CD4-positive, alpha-beta T cell (primary cell): ENCODE results near the gene CENPP. TPM values are rescaled to one million over a fixed set of nuclear protein-coding genes. Genes with fewer than 3 reads are reported as not detected.

Source experiments
- ATAC-seq: fragments of 200-7000 bp; cut with Tn5 transposase; one replicate; pipeline ENCODE4 v1.10.0; 2022; ENCODE audit warnings: mild to moderate bottlenecking; ENCODE audit not compliant: poor library complexity
- CTCF ChIA-PET: fragments of 350-600 bp; sonication (Branson Sonifier 250); formaldehyde crosslinking; loops from one replicate; lab custom pipeline; 2021; ENCODE audit warnings: antibody characterized with exemption, inconsistent platforms; lab: Charles Lee
- POLR2A ChIA-PET: fragments of 350-600 bp; sonication (Branson Sonifier 250); formaldehyde crosslinking; loops from one replicate; lab custom pipeline; 2021; ENCODE audit warnings: antibody characterized with exemption, inconsistent platforms; lab: Charles Lee
- DNase-seq, 14 experiments: peaks; one replicate each; pipeline ENCODE4 v3.0.0-alpha.2; 2013 to 2020; ENCODE audit warnings: mixed read lengths in 2 of 14
- H3K27ac ChIP-seq, 2 donors: one replicate each; pipeline versions ENCODE4 v1.5.1 to v1.7.0; 2013; ENCODE audit warnings: low read length in 2 of 2, low read depth in 1 of 2, mild to moderate bottlenecking in 1 of 2
- H3K27me3 ChIP-seq, 2 experiments: 1 replicate in 1 of 2; 2 replicates in 1 of 2; pipeline versions ENCODE4 v1.6.1 to v1.7.0; 2013; ENCODE audit warnings: low read length in 2 of 2, control low read depth in 1 of 2, mild to moderate bottlenecking in 1 of 2, moderate library complexity in 1 of 2; ENCODE audit not compliant: insufficient read depth in 2 of 2, control insufficient read depth in 1 of 2
- H3K36me3 ChIP-seq: one replicate; pipeline ENCODE4 v1.6.1; 2013; ENCODE audit warnings: low read length, control low read depth; ENCODE audit not compliant: insufficient read depth
- H3K4me1 ChIP-seq: one replicate; pipeline ENCODE4 v1.6.1; 2013; ENCODE audit warnings: low read length, control low read depth; ENCODE audit not compliant: insufficient read depth
- H3K4me3 ChIP-seq: one replicate; pipeline ENCODE4 v1.5.1; 2013; ENCODE audit warnings: mild to moderate bottlenecking, low read length, moderate library complexity
- H3K9me3 ChIP-seq, 2 experiments: 1 replicate in 1 of 2; 2 replicates in 1 of 2; pipeline versions ENCODE4 v1.6.1 to v1.7.0; 2013; ENCODE audit warnings: low read length in 2 of 2, mild to moderate bottlenecking in 2 of 2, control low read depth in 1 of 2, moderate library complexity in 1 of 2; ENCODE audit not compliant: control insufficient read depth in 1 of 2, insufficient read depth in 1 of 2
- H3K27ac Mint-ChIP-seq: one replicate; pipeline ENCODE4 v1.8.0; 2020; ENCODE audit warnings: mixed read lengths
- H3K27me3 Mint-ChIP-seq: one replicate; pipeline ENCODE4 v1.8.0; 2021; ENCODE audit warnings: mixed read lengths
- H3K36me3 Mint-ChIP-seq: one replicate; pipeline ENCODE4 v1.8.0; 2021; ENCODE audit warnings: low read depth, mixed read lengths
- H3K4me1 Mint-ChIP-seq: one replicate; pipeline ENCODE4 v1.8.0; 2021; ENCODE audit warnings: low read depth, mixed read lengths
- H3K4me3 Mint-ChIP-seq: one replicate; pipeline ENCODE4 v1.8.0; 2020; ENCODE audit warnings: mild to moderate bottlenecking, mixed read lengths
- H3K9me3 Mint-ChIP-seq: one replicate; pipeline ENCODE4 v1.8.0; 2020; ENCODE audit warnings: mixed read lengths
- intact Hi-C, 2 experiments: fragments of 100-400 bp; cut with DNase I in 1 of 2; cut with micrococcal nuclease in 1 of 2; formaldehyde crosslinking; loops; one replicate each; pipeline versions ENCODE4 v1.15.1 to v1.9.0; 2023 to 2025; cut with DNase I, micrococcal nuclease
- total RNA-seq, 174 experiments: library from RNA in 2 of 174; stranded (reverse) in 2 of 174; gene quantifications; one replicate each; pipeline ENCODE4 v1.2.3 and lab custom pipeline; 2021 to 2026
- TF ChIP-seq, protein P1 (sequence below): fragments of 200-600 bp; IDR thresholded peaks from one replicate; pipeline ENCODE4 v1.8.0; 2022; ENCODE audit warnings: antibody characterized with exemption, mild to moderate bottlenecking

CENPP gene
- total RNA-seq, 2 experiments from 2014 or later = 4.8 TPM

GRCh38 chr9:92444841-92445240 is 119.1 kb downstream of the CENPP start:
- intact Hi-C loops = no loop called here
- H3K4me1 Mint-ChIP-seq = no peaks in the 10 kb centered on the region
- ChIA-PET POLR2A (no interaction called here), CTCF (no interaction called here)
- no peaks in the 10 kb centered on the region for H3K9me3 ChIP-seq
- no peak overlapping the region for H3K27ac ChIP-seq
- DNase-seq (no peak), ATAC-seq (no peak)
- H3K27me3 ChIP-seq = no peaks in the 10 kb centered on the region
- H3K9me3 Mint-ChIP-seq = no peaks in the 10 kb centered on the region
- H3K4me3 ChIP-seq = no peak overlapping the region
- no peak overlapping the region for H3K4me3 Mint-ChIP-seq
- H3K27me3 Mint-ChIP-seq = no peaks in the 10 kb centered on the region
- TF ChIP-seq, protein P1, sequence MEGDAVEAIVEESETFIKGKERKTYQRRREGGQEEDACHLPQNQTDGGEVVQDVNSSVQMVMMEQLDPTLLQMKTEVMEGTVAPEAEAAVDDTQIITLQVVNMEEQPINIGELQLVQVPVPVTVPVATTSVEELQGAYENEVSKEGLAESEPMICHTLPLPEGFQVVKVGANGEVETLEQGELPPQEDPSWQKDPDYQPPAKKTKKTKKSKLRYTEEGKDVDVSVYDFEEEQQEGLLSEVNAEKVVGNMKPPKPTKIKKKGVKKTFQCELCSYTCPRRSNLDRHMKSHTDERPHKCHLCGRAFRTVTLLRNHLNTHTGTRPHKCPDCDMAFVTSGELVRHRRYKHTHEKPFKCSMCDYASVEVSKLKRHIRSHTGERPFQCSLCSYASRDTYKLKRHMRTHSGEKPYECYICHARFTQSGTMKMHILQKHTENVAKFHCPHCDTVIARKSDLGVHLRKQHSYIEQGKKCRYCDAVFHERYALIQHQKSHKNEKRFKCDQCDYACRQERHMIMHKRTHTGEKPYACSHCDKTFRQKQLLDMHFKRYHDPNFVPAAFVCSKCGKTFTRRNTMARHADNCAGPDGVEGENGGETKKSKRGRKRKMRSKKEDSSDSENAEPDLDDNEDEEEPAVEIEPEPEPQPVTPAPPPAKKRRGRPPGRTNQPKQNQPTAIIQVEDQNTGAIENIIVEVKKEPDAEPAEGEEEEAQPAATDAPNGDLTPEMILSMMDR = no peak
- H3K4me1 ChIP-seq = no peaks in the 10 kb centered on the region
- no peaks in the 10 kb centered on the region for H3K36me3 Mint-ChIP-seq
- no peak overlapping the region for H3K27ac Mint-ChIP-seq
- H3K36me3 ChIP-seq = no peaks in the 10 kb centered on the region

DNA sequence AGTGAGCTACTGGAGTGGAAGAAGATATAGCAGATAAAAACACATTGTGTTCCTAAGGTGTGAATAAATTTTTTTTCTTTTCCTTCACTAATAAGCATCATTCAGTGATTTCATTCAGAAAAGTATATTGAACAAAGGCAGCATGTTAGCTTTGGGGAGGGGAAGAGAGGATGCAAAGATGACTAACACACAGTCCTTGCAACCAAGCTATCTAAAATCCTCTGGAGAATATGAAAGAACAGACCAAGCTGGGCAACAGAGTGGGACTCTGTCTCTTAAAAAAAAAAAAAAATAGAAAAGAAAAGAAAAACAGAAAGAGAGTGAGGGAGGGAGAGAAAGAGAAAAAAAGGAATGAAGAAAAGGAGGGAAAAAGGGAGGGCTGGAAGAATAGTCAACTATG is 120.8 kb downstream of the CENPP start:
- CTCF ChIA-PET = interaction anchor here (1.2 kb wide), 1 partner anchor 11 kb away, joined by 4 read pairs; no protein-coding TSS in a partner anchor

DNA sequence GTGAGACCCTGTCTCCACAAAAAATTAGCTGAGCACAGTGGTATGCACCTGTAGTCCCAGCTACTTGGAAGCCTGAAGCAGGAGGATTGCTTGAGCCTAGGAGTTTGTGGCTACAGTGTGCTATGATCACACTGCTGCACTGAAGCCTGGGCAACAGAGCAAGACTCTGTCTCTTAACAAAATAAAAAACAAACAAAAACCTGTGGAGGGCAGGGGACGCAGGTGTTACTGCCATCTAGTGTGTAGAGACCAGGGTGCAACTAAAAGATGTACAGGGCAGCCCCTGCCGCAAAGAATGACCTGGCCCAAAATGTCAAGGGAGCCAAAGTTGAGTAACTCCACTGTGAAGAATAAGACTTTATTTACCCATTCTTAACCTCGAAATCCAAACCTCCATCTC is 129.5 kb downstream of the CENPP start:
- no peaks in the 10 kb centered on the region for H3K27me3 Mint-ChIP-seq
- intact Hi-C loops = no loop called here
- H3K4me1 ChIP-seq = no peaks in the 10 kb centered on the region
- H3K27ac Mint-ChIP-seq = no peak overlapping the region
- H3K27me3 ChIP-seq = no peaks in the 10 kb centered on the region
- H3K9me3 ChIP-seq = no peaks in the 10 kb centered on the region
- peak in 1 of 14 experiments; percentile 5 for DNase-seq
- no peak overlapping the region for H3K4me3 Mint-ChIP-seq
- ChIA-PET CTCF (no interaction called here), POLR2A (no interaction called here)
- no peaks in the 10 kb centered on the region for H3K9me3 Mint-ChIP-seq
- TF ChIP-seq, protein P1 = no peak
- H3K4me3 ChIP-seq = no peak overlapping the region
- no peak for ATAC-seq
- H3K4me1 Mint-ChIP-seq = no peaks in the 10 kb centered on the region
- H3K36me3 Mint-ChIP-seq = no peaks in the 10 kb centered on the region
- no peaks in the 10 kb centered on the region for H3K36me3 ChIP-seq
- H3K27ac ChIP-seq = no peak overlapping the region

More for the DNA sequence above, 120.8 kb downstream of the CENPP start:
- no peaks in the 10 kb centered on the region for H3K4me1 ChIP-seq
- no peak overlapping the region for H3K27ac ChIP-seq
- no peaks in the 10 kb centered on the region for H3K27me3 ChIP-seq
- no peak for DNase-seq
- no peaks in the 10 kb centered on the region for H3K4me1 Mint-ChIP-seq
- no peaks in the 10 kb centered on the region for H3K9me3 ChIP-seq
- H3K36me3 Mint-ChIP-seq = no peaks in the 10 kb centered on the region
- no peak for ATAC-seq
- no peaks in the 10 kb centered on the region for H3K9me3 Mint-ChIP-seq
- intact Hi-C loops = no loop called here
- H3K27me3 Mint-ChIP-seq = no peaks in the 10 kb centered on the region
- H3K4me3 ChIP-seq = no peak overlapping the region
- TF ChIP-seq, protein P1 = no peak
- H3K27ac Mint-ChIP-seq = no peak overlapping the region
- no peaks in the 10 kb centered on the region for H3K36me3 ChIP-seq
- no peak overlapping the region for H3K4me3 Mint-ChIP-seq
- POLR2A ChIA-PET = no interaction called here
